GM21529 (cell line): ENCODE data around the gene TENM3.
"Not testable (repeated sequence)": the region's sequence is repeated elsewhere in the genome, so short reads cannot be mapped to it uniquely, and the experiment has no call there.

Source experiments
- ATAC-seq: cut with Tn5 transposase; IDR thresholded peaks from one replicate; pipeline ENCODE4 v1.9.1; 2021; ENCODE audit not compliant: unreplicated experiment

TENM3 gene

GRCh38 chr4:182227611-182228010, 15.6 kb upstream of the TENM3 start:
- no peak for ATAC-seq

GRCh38 chr4:182228991-182229577, 14.1 kb upstream of the TENM3 start:
- ATAC-seq = no peak

- no peak for ATAC-seq
These were observed 12.9 kb upstream of the TENM3 start for GRCh38 chr4:182230256-182230655.

- no peak for ATAC-seq
These were observed 12.1 kb upstream of the TENM3 start for GRCh38 chr4:182231080-182231479.

GRCh38 chr4:182231496-182231895, 11.7 kb upstream of the TENM3 start:
- ATAC-seq = no peak

GRCh38 chr4:182233310-182234090, 9.7 kb upstream of the TENM3 start:
- no peak for ATAC-seq

- ATAC-seq = no peak
These were observed 8.0 kb upstream of the TENM3 start for GRCh38 chr4:182235021-182235795.

GRCh38 chr4:182236186-182236585, 7.0 kb upstream of the TENM3 start:
- no peak for ATAC-seq

- not testable (repeated sequence) for ATAC-seq
These were observed 6.2 kb upstream of the TENM3 start for GRCh38 chr4:182237010-182237409.

GRCh38 chr4:182238355-182238931, 4.8 kb upstream of the TENM3 start:
- ATAC-seq = no peak

GRCh38 chr4:182240161-182241130, 2.8 kb upstream of the TENM3 start:
- no peak for ATAC-seq

GRCh38 chr4:182242260-182242659, 942 bp upstream of the TENM3 start:
- not testable (repeated sequence) for ATAC-seq

- no peak for ATAC-seq
These were observed 415 bp upstream of the TENM3 start for GRCh38 chr4:182242787-182243186.

GRCh38 chr4:182245041-182245440, 1.8 kb downstream of the TENM3 start:
- no peak for ATAC-seq

GRCh38 chr4:182245541-182246215, 2.5 kb downstream of the TENM3 start:
- no peak for ATAC-seq

- no peak for ATAC-seq
These were observed 3.4 kb downstream of the TENM3 start for GRCh38 chr4:182246401-182247205.

GRCh38 chr4:182248295-182248694, 5.1 kb downstream of the TENM3 start:
- no peak for ATAC-seq

GRCh38 chr4:182250446-182250845, 7.2 kb downstream of the TENM3 start:
- ATAC-seq = no peak

GRCh38 chr4:182251116-182251515, 7.9 kb downstream of the TENM3 start:
- ATAC-seq = no peak
